Transverse colon (tissue), 4 donors: ENCODE results near the gene HSD11B1L.

ENCODE experiments used
- POLR2A ChIP-seq: fragments of 450-650 bp; IDR thresholded peaks from one replicate; pipeline ENCODE4 v1.6.1; 2016; ENCODE audit warnings: antibody characterized with exemption, mild to moderate bottlenecking, moderate library complexity
- POLR2AphosphoS5 ChIP-seq, 3 donors: sonication (generic); formaldehyde crosslinking; IDR thresholded peaks; one replicate each; pipeline ENCODE4 v1.6.1; 2016; ENCODE audit warnings: antibody characterized with exemption in 3 of 3
- TF ChIP-seq, protein P1 (sequence below), 5 experiments: fragments of 200-600 bp in 3 of 5; fragments of 450-650 bp in 2 of 5; sonication (generic) in 3 of 5; IDR thresholded peaks; 1 replicate in 2 of 5; 2 replicates in 3 of 5; pipeline ENCODE4 v1.5.1; 2016 to 2017; ENCODE audit warnings: antibody characterized with exemption in 5 of 5, inconsistent platforms in 3 of 5, mild to moderate bottlenecking in 2 of 5, moderate library complexity in 1 of 5

GRCh38 chr19:5652261-5652660, 28.6 kb upstream of the HSD11B1L start:
- TF ChIP-seq POLR2A (no peak), POLR2AphosphoS5 (IDR thresholded peaks at IDR 0.05) (no peak)
- TF ChIP-seq, protein P1, sequence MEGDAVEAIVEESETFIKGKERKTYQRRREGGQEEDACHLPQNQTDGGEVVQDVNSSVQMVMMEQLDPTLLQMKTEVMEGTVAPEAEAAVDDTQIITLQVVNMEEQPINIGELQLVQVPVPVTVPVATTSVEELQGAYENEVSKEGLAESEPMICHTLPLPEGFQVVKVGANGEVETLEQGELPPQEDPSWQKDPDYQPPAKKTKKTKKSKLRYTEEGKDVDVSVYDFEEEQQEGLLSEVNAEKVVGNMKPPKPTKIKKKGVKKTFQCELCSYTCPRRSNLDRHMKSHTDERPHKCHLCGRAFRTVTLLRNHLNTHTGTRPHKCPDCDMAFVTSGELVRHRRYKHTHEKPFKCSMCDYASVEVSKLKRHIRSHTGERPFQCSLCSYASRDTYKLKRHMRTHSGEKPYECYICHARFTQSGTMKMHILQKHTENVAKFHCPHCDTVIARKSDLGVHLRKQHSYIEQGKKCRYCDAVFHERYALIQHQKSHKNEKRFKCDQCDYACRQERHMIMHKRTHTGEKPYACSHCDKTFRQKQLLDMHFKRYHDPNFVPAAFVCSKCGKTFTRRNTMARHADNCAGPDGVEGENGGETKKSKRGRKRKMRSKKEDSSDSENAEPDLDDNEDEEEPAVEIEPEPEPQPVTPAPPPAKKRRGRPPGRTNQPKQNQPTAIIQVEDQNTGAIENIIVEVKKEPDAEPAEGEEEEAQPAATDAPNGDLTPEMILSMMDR (IDR thresholded peaks at IDR 0.05): no peak
